ENCODE data around the gene PIP5KL1.

DNA sequence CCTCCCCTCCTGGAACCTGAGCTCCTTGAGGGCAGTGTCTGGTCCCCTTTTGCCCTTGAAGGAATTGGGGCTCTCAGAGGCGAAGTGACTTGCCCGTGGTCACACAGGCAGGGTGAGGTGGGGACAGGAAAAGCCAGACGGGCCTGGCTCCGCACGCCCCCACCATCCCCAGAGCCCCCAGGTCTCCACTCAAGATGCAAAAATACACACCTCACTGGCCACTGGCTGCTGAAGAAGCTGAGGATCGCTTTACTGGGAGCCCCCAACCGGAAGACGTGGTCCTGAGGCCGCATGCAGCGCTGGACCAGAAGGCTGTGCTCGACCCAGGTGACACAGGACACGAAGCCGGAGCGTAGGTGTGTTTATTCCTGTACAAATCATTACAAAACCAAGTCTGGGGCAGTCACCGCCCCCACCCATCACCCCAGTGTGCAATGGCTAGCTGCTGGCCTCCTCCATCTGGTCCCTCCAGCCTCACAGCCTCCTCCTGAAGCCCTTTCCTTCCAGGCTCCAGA, 45.5 kb downstream of the PIP5KL1 start:
- TF ChIP-seq, protein P1, sequence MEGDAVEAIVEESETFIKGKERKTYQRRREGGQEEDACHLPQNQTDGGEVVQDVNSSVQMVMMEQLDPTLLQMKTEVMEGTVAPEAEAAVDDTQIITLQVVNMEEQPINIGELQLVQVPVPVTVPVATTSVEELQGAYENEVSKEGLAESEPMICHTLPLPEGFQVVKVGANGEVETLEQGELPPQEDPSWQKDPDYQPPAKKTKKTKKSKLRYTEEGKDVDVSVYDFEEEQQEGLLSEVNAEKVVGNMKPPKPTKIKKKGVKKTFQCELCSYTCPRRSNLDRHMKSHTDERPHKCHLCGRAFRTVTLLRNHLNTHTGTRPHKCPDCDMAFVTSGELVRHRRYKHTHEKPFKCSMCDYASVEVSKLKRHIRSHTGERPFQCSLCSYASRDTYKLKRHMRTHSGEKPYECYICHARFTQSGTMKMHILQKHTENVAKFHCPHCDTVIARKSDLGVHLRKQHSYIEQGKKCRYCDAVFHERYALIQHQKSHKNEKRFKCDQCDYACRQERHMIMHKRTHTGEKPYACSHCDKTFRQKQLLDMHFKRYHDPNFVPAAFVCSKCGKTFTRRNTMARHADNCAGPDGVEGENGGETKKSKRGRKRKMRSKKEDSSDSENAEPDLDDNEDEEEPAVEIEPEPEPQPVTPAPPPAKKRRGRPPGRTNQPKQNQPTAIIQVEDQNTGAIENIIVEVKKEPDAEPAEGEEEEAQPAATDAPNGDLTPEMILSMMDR (conservative IDR thresholded peaks at IDR 0.05; ENCODE audit: low read depth, low read length) = no peak
- TF ChIP-seq EZH2 (IDR thresholded peaks at IDR 0.05; ENCODE audit: low read length, unreplicated experiment) (no peak), EZH2phosphoT487 (IDR thresholded peaks at IDR 0.05; ENCODE audit: borderline replicate concordance, low read length) (no peak)
